Mesenchymal stem cell (in vitro differentiated cells and primary cell): ENCODE measurements around the gene TBK1.

ENCODE experiments used
- DNase-seq: peaks from one replicate; pipeline ENCODE4 v3.0.0-alpha.2; 2013
- H2AFZ ChIP-seq: one replicate; pipeline ENCODE4 v1.6.1; 2013; ENCODE audit warnings: low read depth, mild to moderate bottlenecking, control low read depth, inconsistent platforms, low read length, moderate library complexity
- H2AK5ac ChIP-seq: 2 replicates; pipeline ENCODE4 v1.6.1; 2013; ENCODE audit warnings: low read length, moderate library complexity, mild to moderate bottlenecking, inconsistent platforms; ENCODE audit not compliant: severe bottlenecking
- H2BK120ac ChIP-seq: one replicate; pipeline ENCODE4 v1.6.1; 2013; ENCODE audit warnings: low read depth, mild to moderate bottlenecking, inconsistent platforms, low read length, moderate library complexity
- H2BK12ac ChIP-seq, 2 experiments: one replicate each; pipeline ENCODE4 v1.6.1; 2013; ENCODE audit warnings: inconsistent platforms in 2 of 2, low read length in 2 of 2, mild to moderate bottlenecking in 2 of 2, moderate library complexity in 2 of 2, control low read depth in 1 of 2
- H2BK15ac ChIP-seq: one replicate; pipeline ENCODE4 v1.6.1; 2013; ENCODE audit warnings: mild to moderate bottlenecking, low read depth, inconsistent platforms; ENCODE audit not compliant: poor library complexity, severe bottlenecking
- H2BK5ac ChIP-seq: 2 replicates; pipeline ENCODE4 v1.6.1; 2013; ENCODE audit warnings: low read depth, mild to moderate bottlenecking, low read length, control low read depth, inconsistent platforms; ENCODE audit not compliant: poor library complexity, severe bottlenecking
- H3K14ac ChIP-seq, 2 experiments: one replicate each; pipeline ENCODE4 v1.6.1; 2013; ENCODE audit warnings: inconsistent platforms in 2 of 2, low read length in 2 of 2, control low read depth in 1 of 2, mild to moderate bottlenecking in 1 of 2, moderate library complexity in 1 of 2
- H3K18ac ChIP-seq, 2 experiments: one replicate each; pipeline ENCODE4 v1.6.1; 2013; ENCODE audit warnings: inconsistent platforms in 2 of 2, low read length in 2 of 2, control low read depth in 1 of 2, low read depth in 1 of 2, mild to moderate bottlenecking in 1 of 2
- H3K23ac ChIP-seq, 2 experiments: one replicate each; pipeline ENCODE4 v1.6.1; 2013; ENCODE audit warnings: inconsistent platforms in 2 of 2, low read length in 2 of 2, mild to moderate bottlenecking in 2 of 2, moderate library complexity in 2 of 2, control low read depth in 1 of 2
- H3K27ac ChIP-seq: 2 replicates; pipeline ENCODE4 v1.5.1; 2013; ENCODE audit warnings: mild to moderate bottlenecking, moderate library complexity, low read length, control low read depth, inconsistent platforms; ENCODE audit not compliant: poor library complexity, severe bottlenecking
- H3K27me3 ChIP-seq, 2 experiments: 2 replicates each; pipeline versions ENCODE4 v1.6.1 to v1.7.0; 2013; ENCODE audit warnings: low read length in 2 of 2, mild to moderate bottlenecking in 2 of 2, moderate library complexity in 2 of 2, control low read depth in 1 of 2, inconsistent platforms in 1 of 2; ENCODE audit not compliant: control insufficient read depth in 1 of 2, insufficient read depth in 1 of 2
- H3K36me3 ChIP-seq, 2 experiments: 2 replicates each; pipeline versions ENCODE4 v1.6.1 to v1.7.0; 2013; ENCODE audit warnings: low read length in 2 of 2, control low read depth in 1 of 2, inconsistent platforms in 1 of 2, low read depth in 1 of 2, mild to moderate bottlenecking in 1 of 2; ENCODE audit not compliant: insufficient read depth in 2 of 2, control insufficient read depth in 1 of 2
- H3K4ac ChIP-seq, 2 experiments: one replicate each; pipeline ENCODE4 v1.6.1; 2013; ENCODE audit warnings: inconsistent platforms in 2 of 2, low read length in 2 of 2, mild to moderate bottlenecking in 2 of 2, moderate library complexity in 2 of 2, control low read depth in 1 of 2, low read depth in 1 of 2
- H3K4me1 ChIP-seq: 2 replicates; pipeline ENCODE4 v1.6.1; 2013; ENCODE audit warnings: low read depth, low read length, control low read depth; ENCODE audit not compliant: control insufficient read depth, insufficient read depth
- H3K4me2 ChIP-seq: 2 replicates; pipeline ENCODE4 v1.6.1; 2013; ENCODE audit warnings: low read length, mild to moderate bottlenecking, inconsistent platforms; ENCODE audit not compliant: poor library complexity, severe bottlenecking
- H3K4me3 ChIP-seq, 2 experiments: 2 replicates each; pipeline versions ENCODE4 v1.5.1 to v1.7.0; 2013; ENCODE audit warnings: low read length in 2 of 2, mild to moderate bottlenecking in 2 of 2, control low read depth in 1 of 2, low read depth in 1 of 2; ENCODE audit not compliant: insufficient read depth in 1 of 2
- H3K79me1 ChIP-seq: replicated peaks from 2 replicates; pipeline ENCODE4 v1.6.1; 2013; ENCODE audit warnings: mild to moderate bottlenecking, control low read depth, low read length, inconsistent platforms; ENCODE audit not compliant: poor library complexity, severe bottlenecking
- H3K9ac ChIP-seq: 2 replicates; pipeline ENCODE4 v1.7.0; 2013; ENCODE audit warnings: mild to moderate bottlenecking, low read length, moderate library complexity
- H3K9me3 ChIP-seq: 2 replicates; pipeline ENCODE4 v1.7.0; 2013; ENCODE audit warnings: mild to moderate bottlenecking, low read length; ENCODE audit not compliant: control insufficient read depth
- H4K8ac ChIP-seq: one replicate; pipeline ENCODE4 v1.6.1; 2013; ENCODE audit warnings: inconsistent platforms, mild to moderate bottlenecking, low read length, moderate library complexity
- H4K91ac ChIP-seq: one replicate; pipeline ENCODE4 v1.6.1; 2013; ENCODE audit warnings: mild to moderate bottlenecking, low read length, inconsistent platforms
- WGBS: methylation state at CpG from one replicate; pipeline ENCODE4 v1.1.7; 2013; ENCODE audit warnings: mixed read lengths; 5-methylcytosine and 5-hydroxymethylcytosine counted together

The TBK1 gene

DNA sequence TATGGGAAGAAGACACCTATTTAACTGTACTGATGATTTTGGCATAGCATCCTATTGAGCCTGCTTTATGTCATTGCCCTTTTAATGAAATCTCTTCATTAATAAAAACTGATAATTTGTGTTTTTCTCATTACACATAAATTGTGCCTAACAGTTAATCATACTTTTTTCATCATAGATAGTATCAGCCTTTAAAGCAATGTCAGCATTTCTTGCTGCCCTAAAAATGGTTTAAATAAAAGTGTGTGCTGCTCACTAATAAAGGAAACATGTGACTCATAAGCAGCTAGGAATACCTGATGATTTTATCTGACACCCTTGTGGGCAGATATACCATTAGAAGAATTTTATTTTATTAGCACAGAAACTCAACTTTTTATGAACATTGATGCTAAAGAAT, 26.7 kb downstream of the TBK1 start:
- H2BK15ac ChIP-seq: no peak overlapping the region
- H3K9ac ChIP-seq: no peak overlapping the region
- no peak overlapping the region for H4K91ac ChIP-seq
- peaks cover 19% of the 10 kb centered on the region for H3K9me3 ChIP-seq
- no peak overlapping the region for H2BK120ac ChIP-seq
- H2AK5ac ChIP-seq: no peak overlapping the region
- H3K27me3 ChIP-seq: no peaks in the 10 kb centered on the region
- H3K4me1 ChIP-seq: no peaks in the 10 kb centered on the region
- no peak overlapping the region for H2BK12ac ChIP-seq
- DNase-seq: no peak
- no peak overlapping the region for H3K14ac ChIP-seq
- peaks cover 13 to 84% of the 10 kb centered on the region in 2 experiments for H3K36me3 ChIP-seq
- H3K18ac ChIP-seq: no peak overlapping the region
- no peak overlapping the region for H3K4me2 ChIP-seq
- no peak overlapping the region for H3K4ac ChIP-seq
- no peak overlapping the region for H3K4me3 ChIP-seq
- no peak overlapping the region for H2AFZ ChIP-seq
- no peak overlapping the region for H3K27ac ChIP-seq
- H4K8ac ChIP-seq: no peak overlapping the region
- H3K79me1 ChIP-seq: peaks cover 16% of the 10 kb centered on the region
- no peak overlapping the region for H2BK5ac ChIP-seq
- no peak overlapping the region for H3K23ac ChIP-seq

- Histone ChIP-seq H3K36me3 (peaks cover 12 to 83% of the 10 kb centered on the region in 2 experiments), H3K23ac (no peak overlapping the region), H4K8ac (no peak overlapping the region), H2BK12ac (no peak overlapping the region), H3K9me3 (peaks cover 17% of the 10 kb centered on the region), H2BK15ac (no peak overlapping the region), H3K4me3 (no peak overlapping the region), H3K9ac (no peak overlapping the region), H3K4me1 (no peaks in the 10 kb centered on the region), H3K18ac (no peak overlapping the region), H2AFZ (no peak overlapping the region), H2AK5ac (no peak overlapping the region), H4K91ac (no peak overlapping the region), H3K4me2 (no peak overlapping the region), H3K4ac (no peak overlapping the region), H3K27ac (no peak overlapping the region), H3K79me1 (peaks cover 12% of the 10 kb centered on the region), H2BK120ac (no peak overlapping the region), H3K14ac (no peak overlapping the region), H2BK5ac (no peak overlapping the region), H3K27me3 (no peaks in the 10 kb centered on the region)
- 83% methylated on average over 1 of the region's 1 CpG for WGBS
- no peak for DNase-seq
Measured at GRCh38 chr12:64480148-64480547, 28.2 kb downstream of the TBK1 start.

- no peaks in the 10 kb centered on the region for H3K9me3 ChIP-seq
- H3K23ac ChIP-seq: no peak overlapping the region
- no peak overlapping the region for H3K4me2 ChIP-seq
- DNase-seq: no peak
- no peak overlapping the region for H2AFZ ChIP-seq
- 100% methylated on average over 1 of the region's 3 CpGs for WGBS
- no peak overlapping the region for H2BK15ac ChIP-seq
- H3K18ac ChIP-seq: no peak overlapping the region
- no peak overlapping the region for H3K4ac ChIP-seq
- no peak overlapping the region for H4K91ac ChIP-seq
- H3K79me1 ChIP-seq: peaks cover 9% of the 10 kb centered on the region
- H4K8ac ChIP-seq: no peak overlapping the region
- no peaks in the 10 kb centered on the region for H3K27me3 ChIP-seq
- H3K14ac ChIP-seq: no peak overlapping the region
- no peak overlapping the region for H3K4me3 ChIP-seq
- H3K4me1 ChIP-seq: no peaks in the 10 kb centered on the region
- no peak overlapping the region for H2BK12ac ChIP-seq
- H2AK5ac ChIP-seq: no peak overlapping the region
- H2BK120ac ChIP-seq: no peak overlapping the region
- no peak overlapping the region for H2BK5ac ChIP-seq
- no peak overlapping the region for H3K9ac ChIP-seq
- peaks cover 24 to 98% of the 10 kb centered on the region in 2 experiments for H3K36me3 ChIP-seq
- no peak overlapping the region for H3K27ac ChIP-seq
Measured at GRCh38 chr12:64486657-64487056, 34.7 kb downstream of the TBK1 start.

DNA sequence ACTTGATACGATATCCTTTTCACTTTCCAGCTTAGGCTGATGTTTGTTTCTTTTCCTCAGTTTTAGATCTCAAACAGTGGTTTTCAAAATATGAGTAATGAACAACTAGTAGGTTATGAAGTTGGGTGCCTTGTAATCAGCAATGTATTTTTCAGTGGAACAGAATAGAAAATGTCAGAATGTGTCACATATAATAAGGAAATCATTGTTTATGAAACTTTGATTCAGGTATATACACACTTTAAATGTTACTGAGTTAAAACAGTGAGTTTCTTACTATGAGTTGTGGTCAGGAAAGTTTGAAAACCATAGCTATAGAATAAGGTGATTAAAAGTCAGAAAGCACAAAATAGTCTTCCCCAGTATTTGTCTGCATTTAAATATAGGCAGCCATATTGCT, 39.8 kb downstream of the TBK1 start:
- 100% methylated on average over 1 of the region's 1 CpG for WGBS
- no peak overlapping the region for H3K27ac ChIP-seq
- H4K91ac ChIP-seq: no peak overlapping the region
- H3K4me2 ChIP-seq: no peak overlapping the region
- H3K79me1 ChIP-seq: peaks cover 5% of the 10 kb centered on the region
- H3K36me3 ChIP-seq: peaks cover 22 to 96% of the 10 kb centered on the region in 2 experiments
- no peaks in the 10 kb centered on the region for H3K27me3 ChIP-seq
- H2AK5ac ChIP-seq: no peak overlapping the region
- no peak for DNase-seq
- H3K9ac ChIP-seq: no peak overlapping the region
- no peaks in the 10 kb centered on the region for H3K9me3 ChIP-seq
- H2BK5ac ChIP-seq: no peak overlapping the region
- H3K14ac ChIP-seq: no peak overlapping the region
- H3K4me1 ChIP-seq: no peaks in the 10 kb centered on the region
- no peak overlapping the region for H3K4ac ChIP-seq
- no peak overlapping the region for H3K18ac ChIP-seq
- H2BK12ac ChIP-seq: no peak overlapping the region
- no peak overlapping the region for H2AFZ ChIP-seq
- no peak overlapping the region for H2BK120ac ChIP-seq
- no peak overlapping the region for H3K23ac ChIP-seq
- H3K4me3 ChIP-seq: no peak overlapping the region
- no peak overlapping the region for H4K8ac ChIP-seq
- no peak overlapping the region for H2BK15ac ChIP-seq
